GM12873 (cell line): ENCODE data around the gene RRM1.

Experiments used
- CTCF ChIP-seq: IDR thresholded peaks from 2 replicates; pipeline ENCODE4 v1.5.1; 2012; ENCODE audit warnings: low read depth, mild to moderate bottlenecking, moderate library complexity, low read length, control low read depth; ENCODE audit not compliant: insufficient read depth; ENCODE audit errors: missing control alignments

The RRM1 gene

GRCh38 chr11:4094348-4095291 is at the start of gene RRM1:
Gene RRM1 (plus strand): TSS chr11:4094799. CDS start chr11:4095013, 214 bp downstream.
- TF ChIP-seq CTCF = no peak

- no peak for TF ChIP-seq CTCF
Measured at GRCh38 chr11:4044976-4045646, 49.5 kb upstream of the RRM1 start.

GRCh38 chr11:4048340-4048739 is 46.3 kb upstream of the RRM1 start:
- TF ChIP-seq CTCF = no peak

GRCh38 chr11:4049006-4049405 is 45.6 kb upstream of the RRM1 start:
- TF ChIP-seq CTCF = no peak

- no peak for TF ChIP-seq CTCF
Measured at GRCh38 chr11:4050138-4050537, 44.5 kb upstream of the RRM1 start.

- TF ChIP-seq CTCF = no peak
Measured at GRCh38 chr11:4054643-4055042, 40.0 kb upstream of the RRM1 start.

- TF ChIP-seq CTCF = no peak
Measured at GRCh38 chr11:4059424-4059823, 35.2 kb upstream of the RRM1 start.
